GDM1 (cell line): ENCODE measurements around the gene SMIM9.
A peak's percentile ranks its signal among the peaks of the same experiment; 100 is the strongest.

Experiments
- DNase-seq: peaks from one replicate; lab custom pipeline; 2025; lab: John Stamatoyannopoulos, UW

SMIM9 gene

DNA sequence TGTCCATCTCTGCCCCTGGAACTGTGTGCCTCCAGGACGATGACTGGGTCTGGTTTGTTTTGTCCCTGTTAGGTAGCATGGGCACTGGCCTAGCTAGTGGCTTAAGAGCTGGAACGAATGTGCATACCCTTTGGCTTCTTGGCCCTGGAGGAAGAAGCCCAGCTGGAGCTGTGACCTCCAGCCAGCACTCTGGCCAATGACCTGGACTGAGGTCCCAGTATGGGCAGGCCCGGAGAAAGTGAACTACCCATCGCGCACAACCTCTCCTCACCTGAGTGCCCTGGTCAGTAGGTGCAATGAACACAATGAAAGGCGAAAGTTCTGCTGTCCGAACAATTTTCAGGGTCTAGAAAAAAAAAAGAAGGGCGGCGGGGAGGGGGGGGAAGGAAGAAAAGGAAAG lies 53.5 kb downstream of the SMIM9 start:
- DNase-seq, result no peak

DNA sequence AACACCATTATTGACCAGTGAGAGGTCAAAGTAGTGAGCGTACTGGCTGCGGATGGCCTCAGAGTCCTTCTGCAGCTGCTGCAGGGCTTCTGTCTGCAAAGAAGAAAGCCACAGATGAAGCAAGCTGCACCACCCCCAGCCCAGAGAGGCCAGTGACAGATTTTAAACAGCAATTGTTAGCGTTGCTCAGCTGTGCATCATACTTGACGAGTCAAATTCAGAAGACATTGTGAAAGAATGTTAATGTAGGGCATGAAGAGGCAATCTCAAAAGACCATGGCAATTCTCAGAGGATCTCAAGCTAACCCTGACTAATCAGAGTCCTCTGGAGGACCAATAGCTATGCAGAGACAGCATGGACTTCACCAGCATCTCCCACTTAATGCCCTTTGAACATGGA lies 55.2 kb downstream of the SMIM9 start:
- no peak for DNase-seq

DNA sequence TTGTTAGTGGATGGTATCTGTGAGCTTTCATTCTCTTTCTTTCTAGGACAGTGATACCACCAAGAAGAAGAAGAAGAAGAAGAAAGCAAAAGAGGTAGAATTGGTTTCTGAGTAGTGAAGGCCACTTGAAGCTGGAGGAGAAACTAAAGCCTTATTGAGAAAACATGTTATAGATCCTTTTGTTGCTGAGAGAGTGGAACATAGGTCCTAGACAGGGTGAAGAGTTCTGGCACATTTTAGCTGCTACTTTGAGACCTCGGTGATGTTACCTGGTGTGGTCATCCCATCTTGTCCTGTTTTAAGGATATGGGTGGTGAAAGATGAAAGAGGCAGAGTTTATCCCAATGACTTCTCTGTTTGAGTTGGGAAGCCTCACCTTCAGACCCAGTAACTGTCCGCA lies 57.7 kb downstream of the SMIM9 start:
- DNase-seq, result no peak

DNA sequence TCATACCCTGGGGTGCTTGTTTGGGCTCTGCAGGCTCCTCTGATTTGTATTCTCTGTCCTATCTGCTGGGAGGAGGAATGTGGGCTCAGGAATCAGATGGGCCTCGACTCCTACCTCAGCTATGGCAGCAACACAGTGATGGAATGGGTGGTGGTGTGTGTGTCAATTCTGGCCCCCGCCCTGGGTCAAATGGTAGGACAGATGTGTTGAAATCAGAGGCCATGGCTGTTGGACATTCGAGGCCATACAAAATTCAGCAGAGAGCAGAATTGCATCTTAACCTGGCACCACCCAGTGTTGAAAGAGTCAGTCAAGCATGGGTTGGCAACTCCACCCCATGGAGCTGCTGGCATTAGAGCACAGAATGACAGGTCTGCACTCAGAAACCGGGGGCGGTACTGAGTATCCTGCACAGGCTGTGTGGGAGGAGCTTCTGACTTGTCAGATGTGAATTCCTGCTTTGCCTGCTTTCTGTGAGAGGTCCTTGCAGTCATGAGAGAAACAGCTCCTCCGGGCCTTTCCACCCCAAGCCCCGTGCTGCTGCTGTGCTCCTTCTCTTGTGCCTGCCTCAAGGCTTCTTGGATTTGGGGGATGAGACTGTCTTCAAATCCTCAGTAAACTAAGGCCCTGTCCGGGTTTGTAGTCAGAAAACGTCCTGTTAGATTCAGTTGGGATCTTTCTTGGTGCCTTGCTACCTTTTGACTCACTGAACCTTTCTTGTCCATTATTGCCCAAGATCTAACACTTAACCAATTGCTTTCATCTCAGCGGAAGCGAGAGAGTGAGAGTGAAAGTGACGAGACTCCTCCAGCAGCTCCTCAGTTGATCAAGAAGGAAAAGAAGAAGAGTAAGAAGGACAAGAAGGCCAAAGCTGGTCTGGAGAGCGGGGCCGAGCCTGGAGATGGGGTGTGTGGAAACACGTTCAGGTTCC lies 58.8 kb downstream of the SMIM9 start:
- peak; percentile 35 for DNase-seq

DNA sequence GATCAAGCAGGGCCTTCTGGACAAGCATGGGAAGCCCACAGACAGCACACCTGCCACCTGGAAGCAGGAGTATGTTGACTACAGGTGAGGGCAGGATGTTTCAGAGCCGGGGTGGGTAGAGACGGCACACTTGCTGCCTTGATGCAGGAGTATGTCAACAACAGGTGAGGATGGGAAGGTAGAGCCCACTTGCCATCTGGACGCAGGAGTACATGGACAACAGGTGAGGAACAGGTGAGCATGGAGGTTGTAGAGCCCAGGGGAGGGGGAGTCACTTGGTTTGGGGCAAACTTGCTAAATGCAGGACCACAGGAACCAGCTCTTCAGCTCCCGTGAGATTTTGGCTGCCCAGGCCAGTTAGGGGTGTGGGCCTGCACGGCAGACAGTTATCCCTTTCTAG lies 59.8 kb downstream of the SMIM9 start:
- no peak for DNase-seq
